GM19372 (cell line): ENCODE results near the gene AMDHD2.
"Not testable (repeated sequence)": the region's sequence is repeated elsewhere in the genome, so short reads cannot be mapped to it uniquely, and the experiment has no call there.

Source experiments
- ATAC-seq: cut with Tn5 transposase; IDR thresholded peaks from one replicate; pipeline ENCODE4 v1.9.1; 2021; ENCODE audit warnings: mild to moderate bottlenecking, low read depth, moderate library complexity; ENCODE audit not compliant: unreplicated experiment

AMDHD2 gene

GRCh38 chr16:2520097-2520783, at the start of gene AMDHD2:
Gene AMDHD2 (plus strand): TSS chr16:2520371. CDS start chr16:2520459, 88 bp downstream.
- no peak for ATAC-seq

- ATAC-seq: no peak
Measured at GRCh38 chr16:2470603-2471015, 49.6 kb upstream of the AMDHD2 start.

GRCh38 chr16:2471016-2471652, 49.0 kb upstream of the AMDHD2 start, which contains the start of gene NTN3:
Gene NTN3 (plus strand): TSS chr16:2471297. CDS start chr16:2471702, 405 bp downstream.
- ATAC-seq: no peak

GRCh38 chr16:2471653-2472487, 48.3 kb upstream of the AMDHD2 start:
- no peak for ATAC-seq

GRCh38 chr16:2472488-2472864, 47.7 kb upstream of the AMDHD2 start:
- ATAC-seq: no peak

- ATAC-seq: no peak
Measured at GRCh38 chr16:2472885-2473445, 47.2 kb upstream of the AMDHD2 start.

GRCh38 chr16:2473446-2473926, 46.7 kb upstream of the AMDHD2 start:
- ATAC-seq: no peak

- peak; percentile 22 for ATAC-seq
Measured at GRCh38 chr16:2473999-2474876, 45.9 kb upstream of the AMDHD2 start.

GRCh38 chr16:2474877-2475412, 45.2 kb upstream of the AMDHD2 start, which contains the start of gene TBC1D24:
Gene TBC1D24 (plus strand): TSS chr16:2475127. CDS start chr16:2496149, 21,022 bp downstream.
- peak; percentile 49 for ATAC-seq

- no peak for ATAC-seq
Measured at GRCh38 chr16:2475413-2476344, 44.5 kb upstream of the AMDHD2 start.

GRCh38 chr16:2476345-2476720, 43.8 kb upstream of the AMDHD2 start:
- no peak for ATAC-seq

- no peak for ATAC-seq
Measured at GRCh38 chr16:2476741-2477140, 43.4 kb upstream of the AMDHD2 start.

- ATAC-seq: no peak
Measured at GRCh38 chr16:2477327-2477726, 42.8 kb upstream of the AMDHD2 start.

- ATAC-seq: no peak
Measured at GRCh38 chr16:2478279-2478678, 41.9 kb upstream of the AMDHD2 start.

GRCh38 chr16:2479996-2480395, 40.2 kb upstream of the AMDHD2 start:
- not testable (repeated sequence) for ATAC-seq

- no peak for ATAC-seq
Measured at GRCh38 chr16:2480948-2481347, 39.2 kb upstream of the AMDHD2 start.

GRCh38 chr16:2481676-2482075, 38.5 kb upstream of the AMDHD2 start:
- no peak for ATAC-seq

- ATAC-seq: no peak
Measured at GRCh38 chr16:2482249-2482648, 37.9 kb upstream of the AMDHD2 start.
